ENCODE results near the gene USHBP1. TPM values are rescaled to one million over a fixed set of nuclear protein-coding genes. Genes with fewer than 3 reads are reported as not detected.

The USHBP1 gene
- total and polyA plus RNA-seq, 3 experiments from 2014 or later = 0.07 to 0.27 TPM; not detected in 1

DNA sequence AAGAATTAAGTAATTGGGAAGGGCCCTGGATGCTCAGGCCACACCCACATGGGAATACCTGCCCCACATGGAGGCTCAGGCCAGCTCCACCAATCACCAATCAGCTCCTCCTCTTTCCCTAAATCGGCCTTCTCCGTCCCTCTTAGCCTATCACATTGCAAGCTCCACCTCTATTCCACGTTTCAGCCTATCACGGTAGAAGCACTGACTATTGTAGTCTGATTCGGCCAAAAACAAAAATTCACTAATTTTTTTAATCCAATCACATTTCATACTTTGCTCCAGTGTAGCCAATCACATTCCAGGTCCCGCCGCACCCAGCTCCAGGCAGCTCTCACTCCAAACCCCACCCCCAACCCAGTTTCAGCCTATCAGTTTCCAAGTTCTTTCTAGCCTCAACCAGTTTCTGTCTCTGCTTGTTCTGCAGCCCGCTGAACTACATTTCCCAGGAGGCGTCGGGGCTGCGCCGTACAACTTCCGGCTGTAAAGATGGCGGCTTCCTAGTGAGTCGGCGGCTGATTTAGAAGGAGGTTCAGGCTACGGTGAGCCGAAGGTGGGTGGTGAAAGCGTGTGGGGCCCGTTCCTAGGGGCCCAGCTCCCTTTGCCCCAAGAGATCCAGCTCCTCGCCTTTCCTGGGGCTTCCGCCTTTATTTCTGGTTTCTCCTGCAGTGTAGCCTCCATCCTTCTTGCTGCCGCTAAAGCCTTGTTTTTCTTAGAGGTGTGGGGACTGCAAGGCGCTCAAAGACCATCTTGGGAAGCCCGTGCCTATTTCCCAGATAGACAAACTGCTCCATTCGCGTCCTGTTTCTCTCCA is 2.6 kb upstream of the USHBP1 start, which contains the start of gene BABAM1:
Gene BABAM1 (plus strand): TSS at position 469 of the 814 bp plus-strand sequence. CDS start 1,364 bp downstream, outside the sequence.
- no peaks in the 10 kb centered on the region for H3K27me3 Mint-ChIP-seq
- H3K4me3 ChIP-seq (ENCODE audit: low read length) = peak within 1 kb of the TSS; percentile 96

DNA sequence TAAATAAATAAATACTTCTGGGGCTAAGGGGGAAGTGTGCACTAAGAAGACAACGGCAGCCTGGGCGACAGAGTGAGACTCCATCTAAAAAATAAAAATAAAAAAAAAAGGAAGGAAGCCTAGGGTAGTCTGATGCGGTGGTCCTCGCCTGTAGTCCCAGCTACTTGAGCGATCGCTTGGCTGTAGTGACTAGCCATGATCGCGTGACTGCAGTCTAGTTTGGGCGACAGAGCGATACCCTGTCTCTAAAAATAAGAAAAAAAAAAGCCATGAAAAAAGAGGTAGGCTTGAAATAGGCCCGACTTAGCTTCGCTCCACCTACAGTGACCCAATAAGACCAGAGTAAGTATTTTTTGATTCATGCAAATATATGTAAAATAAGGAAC is 2.0 kb upstream of the USHBP1 start:
- peaks cover 18 to 25% (median 18%) of the 10 kb centered on the region in 3 donors for H3K4me1 Mint-ChIP-seq
- Histone ChIP-seq H3K9me3 (ENCODE audit: low read length) (no peaks in the 10 kb centered on the region), H3K36me3 (ENCODE audit: insufficient read depth, low read length) (peaks cover 7% of the 10 kb centered on the region), H3K4me3 (ENCODE audit: low read length) (no peak overlapping the region), H3K27ac (ENCODE audit: low read depth, low read length) (no peak overlapping the region), H3K27me3 (ENCODE audit: insufficient read depth, low read length, poor library complexity, severe bottlenecking) (no peaks in the 10 kb centered on the region), H3K4me1 (ENCODE audit: insufficient read depth, low read length) (peaks cover 21% of the 10 kb centered on the region)
- no peak for DNase-seq
- no peaks in the 10 kb centered on the region for H3K9me3 Mint-ChIP-seq
- POLR2A ChIA-PET = interaction anchor here (0.5 to 2.2 kb wide), 10 partner anchors 14 to 192 kb away, joined by 3 to 7 read pairs (median 4); partner anchors contain the start of genes DDA1, OCEL1 and USE1
- peak overlapping the region; percentile 73 to 92 (median 76) for H3K27ac Mint-ChIP-seq
- peak overlapping the region; percentile 77 to 90 (median 83) for H3K4me3 Mint-ChIP-seq
- peaks cover 0 to 25% (median 5%) of the 10 kb centered on the region in 3 donors for H3K36me3 Mint-ChIP-seq
- H3K27me3 Mint-ChIP-seq = no peaks in the 10 kb centered on the region
- CTCF ChIA-PET = interaction anchor here (0.7 to 11.2 kb wide), 9 partner anchors 17 to 200 kb away, joined by 3 to 93 read pairs (median 3); partner anchors contain the start of genes ABHD8 and ANKLE1

More for the DNA sequence above, 2.6 kb upstream of the USHBP1 start, which contains the start of gene BABAM1:
- ChIA-PET CTCF (interaction anchor here (0.8 to 11.2 kb wide), 10 partner anchors 16 to 200 kb away, joined by 3 to 93 read pairs (median 4); partner anchors contain the start of genes ABHD8 and ANKLE1), POLR2A (interaction anchor here (0.5 to 2.2 kb wide), 11 partner anchors 14 to 193 kb away, joined by 3 to 7 read pairs (median 4); partner anchors contain the start of genes DDA1, OCEL1 and USE1)
- Mint-ChIP-seq H3K4me1 (peaks cover 18 to 25% (median 18%) of the 10 kb centered on the region in 3 donors), H3K9me3 (no peaks in the 10 kb centered on the region), H3K4me3 (peak within 1 kb of the TSS; percentile 77 to 90 (median 83)), H3K27ac (peak within 1 kb of the TSS; percentile 73 to 92 (median 76)), H3K36me3 (peaks cover 0 to 29% (median 5%) of the 10 kb centered on the region in 3 donors)
- H3K27me3 ChIP-seq (ENCODE audit: insufficient read depth, low read length, poor library complexity, severe bottlenecking) = no peaks in the 10 kb centered on the region
- peaks cover 21% of the 10 kb centered on the region for H3K4me1 ChIP-seq (ENCODE audit: insufficient read depth, low read length)
- H3K9me3 ChIP-seq (ENCODE audit: low read length) = no peaks in the 10 kb centered on the region
- peaks cover 8% of the 10 kb centered on the region for H3K36me3 ChIP-seq (ENCODE audit: insufficient read depth, low read length)
- peak; percentile 87 to 98 (median 96) for DNase-seq
- peak within 1 kb of the TSS; percentile 85 for H3K27ac ChIP-seq (ENCODE audit: low read depth, low read length)

GRCh38 chr19:17266026-17266425 is 1.5 kb upstream of the USHBP1 start:
- peaks cover 19 to 26% (median 19%) of the 10 kb centered on the region in 3 donors for H3K4me1 Mint-ChIP-seq
- H3K36me3 Mint-ChIP-seq = peaks cover 0 to 20% (median 2%) of the 10 kb centered on the region in 3 donors
- no peaks in the 10 kb centered on the region for H3K27me3 Mint-ChIP-seq
- POLR2A ChIA-PET = interaction anchor here (0.7 to 2.2 kb wide), 4 partner anchors 24 to 189 kb away, joined by 4 to 7 read pairs (median 5); partner anchors contain the start of gene OCEL1
- peak overlapping the region in 1 of 7 donors; percentile 56 for H3K4me3 Mint-ChIP-seq
- H3K9me3 ChIP-seq (ENCODE audit: low read length) = no peaks in the 10 kb centered on the region
- H3K27ac Mint-ChIP-seq = no peak overlapping the region
- H3K4me3 ChIP-seq (ENCODE audit: low read length) = no peak overlapping the region
- no peaks in the 10 kb centered on the region for H3K27me3 ChIP-seq (ENCODE audit: insufficient read depth, low read length, poor library complexity, severe bottlenecking)
- H3K9me3 Mint-ChIP-seq = no peaks in the 10 kb centered on the region
- peaks cover 2% of the 10 kb centered on the region for H3K36me3 ChIP-seq (ENCODE audit: insufficient read depth, low read length)
- CTCF ChIA-PET = interaction anchor here (0.7 to 11.2 kb wide), 7 partner anchors 16 to 197 kb away, joined by 3 to 93 read pairs (median 4); partner anchors contain the start of gene ANKLE1
- H3K4me1 ChIP-seq (ENCODE audit: insufficient read depth, low read length) = peaks cover 21% of the 10 kb centered on the region
- H3K27ac ChIP-seq (ENCODE audit: low read depth, low read length) = no peak overlapping the region
- DNase-seq = no peak

- ChIA-PET CTCF (interaction anchor here (1.5 to 11.2 kb wide), 4 partner anchors 14 to 29 kb away, joined by 3 to 93 read pairs (median 4); partner anchors contain the start of gene ANKLE1), POLR2A (no interaction called here)
- Mint-ChIP-seq H3K27ac (peak overlapping the region in 1 of 8 donors; percentile 83), H3K9me3 (no peaks in the 10 kb centered on the region), H3K36me3 (peaks cover 0 to 9% (median 0%) of the 10 kb centered on the region in 3 donors), H3K27me3 (no peaks in the 10 kb centered on the region), H3K4me3 (peak overlapping the region in 1 of 7 donors; percentile 54), H3K4me1 (peaks cover 22 to 31% (median 25%) of the 10 kb centered on the region in 3 donors)
- Histone ChIP-seq H3K36me3 (ENCODE audit: insufficient read depth, low read length) (no peaks in the 10 kb centered on the region), H3K4me3 (ENCODE audit: low read length) (no peak overlapping the region), H3K27ac (ENCODE audit: low read depth, low read length) (no peak overlapping the region), H3K4me1 (ENCODE audit: insufficient read depth, low read length) (peaks cover 21% of the 10 kb centered on the region), H3K9me3 (ENCODE audit: low read length) (no peaks in the 10 kb centered on the region), H3K27me3 (ENCODE audit: insufficient read depth, low read length, poor library complexity, severe bottlenecking) (no peaks in the 10 kb centered on the region)
- DNase-seq = no peak
These were observed 569 bp downstream of the USHBP1 start for GRCh38 chr19:17263712-17264640.

GRCh38 chr19:17262557-17262956 is 2.0 kb downstream of the USHBP1 start:
- Histone ChIP-seq H3K9me3 (ENCODE audit: low read length) (no peaks in the 10 kb centered on the region), H3K36me3 (ENCODE audit: insufficient read depth, low read length) (no peaks in the 10 kb centered on the region), H3K4me1 (ENCODE audit: insufficient read depth, low read length) (peaks cover 13% of the 10 kb centered on the region), H3K4me3 (ENCODE audit: low read length) (no peak overlapping the region), H3K27ac (ENCODE audit: low read depth, low read length) (no peak overlapping the region), H3K27me3 (ENCODE audit: insufficient read depth, low read length, poor library complexity, severe bottlenecking) (no peaks in the 10 kb centered on the region)
- H3K27me3 Mint-ChIP-seq = no peaks in the 10 kb centered on the region
- H3K9me3 Mint-ChIP-seq = no peaks in the 10 kb centered on the region
- peaks cover 0 to 4% (median 0%) of the 10 kb centered on the region in 3 donors for H3K36me3 Mint-ChIP-seq
- no peak overlapping the region for H3K4me3 Mint-ChIP-seq
- CTCF ChIA-PET = interaction anchor here (0.5 to 11.2 kb wide), 3 partner anchors 13 to 133 kb away, joined by 3 to 93 read pairs (median 7); partner anchors contain the start of gene ANKLE1
- H3K4me1 Mint-ChIP-seq = peaks cover 15 to 24% (median 18%) of the 10 kb centered on the region in 3 donors
- POLR2A ChIA-PET = no interaction called here
- DNase-seq = no peak
- H3K27ac Mint-ChIP-seq = no peak overlapping the region

DNA sequence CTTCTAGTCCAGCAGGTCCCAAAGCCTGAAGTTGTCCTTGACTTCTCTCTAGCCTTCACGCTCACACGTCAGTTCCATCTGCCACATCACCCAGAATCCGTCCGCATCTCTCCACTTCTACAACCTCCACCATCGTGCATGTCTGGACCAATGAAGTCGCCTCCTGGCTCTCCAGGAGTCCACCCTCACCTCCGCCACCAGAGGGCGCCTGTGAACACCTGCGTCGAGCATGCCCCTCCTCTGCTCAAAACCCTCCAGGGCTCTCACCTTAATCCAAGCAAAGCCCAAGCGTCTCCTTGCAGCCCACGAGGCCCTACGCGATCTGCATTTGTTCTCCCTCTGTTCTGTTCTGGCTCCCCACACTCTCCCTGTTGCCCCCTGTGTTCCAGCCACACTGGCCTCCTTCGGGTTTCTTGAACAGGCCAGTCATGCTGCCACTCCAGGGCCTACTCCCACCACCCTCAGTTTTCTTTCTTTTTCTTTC is 3.7 kb downstream of the USHBP1 start:
- Mint-ChIP-seq H3K27me3 (no peaks in the 10 kb centered on the region), H3K27ac (peak overlapping the region in 4 of 8 donors; percentile 0 to 43 (median 3)), H3K9me3 (no peaks in the 10 kb centered on the region), H3K4me1 (peaks cover 7 to 13% (median 8%) of the 10 kb centered on the region in 3 donors), H3K4me3 (no peak overlapping the region), H3K36me3 (no peaks in the 10 kb centered on the region)
- Histone ChIP-seq H3K27ac (ENCODE audit: low read depth, low read length) (no peak overlapping the region), H3K27me3 (ENCODE audit: insufficient read depth, low read length, poor library complexity, severe bottlenecking) (no peaks in the 10 kb centered on the region), H3K36me3 (ENCODE audit: insufficient read depth, low read length) (no peaks in the 10 kb centered on the region), H3K4me3 (ENCODE audit: low read length) (no peak overlapping the region), H3K4me1 (ENCODE audit: insufficient read depth, low read length) (peaks cover 7% of the 10 kb centered on the region), H3K9me3 (ENCODE audit: low read length) (no peaks in the 10 kb centered on the region)
- POLR2A ChIA-PET = no interaction called here
- peak; percentile 80 to 92 (median 82) for DNase-seq
- CTCF ChIA-PET = interaction anchor here (0.6 to 11.2 kb wide), 19 partner anchors 10 to 195 kb away, joined by 3 to 93 read pairs (median 4); partner anchors contain the start of genes ANKLE1 and USE1

DNA sequence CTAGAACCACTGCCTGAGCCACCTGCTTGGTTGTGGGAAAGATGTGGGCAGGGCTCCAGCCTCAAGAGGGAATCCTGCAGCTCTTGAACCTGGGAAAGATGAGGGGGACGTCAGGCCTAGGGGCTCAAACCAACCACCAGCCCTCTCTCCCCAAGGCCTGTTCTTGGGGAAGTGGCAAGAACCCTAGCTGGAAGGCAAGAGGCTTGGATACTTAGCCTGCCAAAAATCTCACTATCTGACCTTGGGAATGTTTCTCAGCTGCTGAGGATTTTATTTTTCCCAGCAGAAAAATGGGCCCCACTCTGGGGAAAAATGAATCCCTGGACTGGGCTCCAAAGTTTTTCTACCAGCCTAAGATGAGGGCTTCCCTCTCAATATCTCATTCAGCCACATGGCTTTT is 4.6 kb downstream of the USHBP1 start:
- POLR2A ChIA-PET = interaction anchor here (1.2 kb wide), 1 partner anchor 34 kb away, joined by 5 read pairs; the partner anchor contains the start of gene OCEL1
- no peak overlapping the region for H3K4me3 Mint-ChIP-seq
- H3K4me1 Mint-ChIP-seq = peaks cover 7 to 13% (median 8%) of the 10 kb centered on the region in 3 donors
- no peaks in the 10 kb centered on the region for H3K9me3 Mint-ChIP-seq
- Histone ChIP-seq H3K36me3 (ENCODE audit: insufficient read depth, low read length) (no peaks in the 10 kb centered on the region), H3K27ac (ENCODE audit: low read depth, low read length) (no peak overlapping the region), H3K4me1 (ENCODE audit: insufficient read depth, low read length) (peaks cover 6% of the 10 kb centered on the region), H3K4me3 (ENCODE audit: low read length) (no peak overlapping the region), H3K9me3 (ENCODE audit: low read length) (no peaks in the 10 kb centered on the region), H3K27me3 (ENCODE audit: insufficient read depth, low read length, poor library complexity, severe bottlenecking) (no peaks in the 10 kb centered on the region)
- H3K27ac Mint-ChIP-seq = no peak overlapping the region
- DNase-seq = no peak
- no peaks in the 10 kb centered on the region for H3K36me3 Mint-ChIP-seq
- CTCF ChIA-PET = interaction anchor here (0.6 to 11.2 kb wide), 20 partner anchors 9 to 205 kb away, joined by 3 to 93 read pairs (median 4); partner anchors contain the start of genes ANKLE1, MRPL34 and USE1
- no peaks in the 10 kb centered on the region for H3K27me3 Mint-ChIP-seq
